GM23338 (cell line): ENCODE data around the gene DAPK2. TPM values are rescaled to one million over a fixed set of nuclear protein-coding genes. Genes with fewer than 3 reads are reported as not detected.

Experiments
- ATAC-seq: fragments of 200-7000 bp; cut with Tn5 transposase; 3 replicates; pipeline ENCODE4 v1.9.1; 2020
- DNase-seq: peaks from one replicate; pipeline ENCODE4 v3.0.0-alpha.2; 2015; ENCODE audit warnings: low spot score
- H2AFZ ChIP-seq: fragments of 200-600 bp; sonication (generic); 2 replicates; pipeline ENCODE4 v1.8.0; 2016; ENCODE audit warnings: antibody characterized with exemption, mild to moderate bottlenecking, moderate library complexity
- H3F3A ChIP-seq: fragments of 200-600 bp; sonication (generic); replicated peaks from 2 replicates; pipeline ENCODE4 v1.8.0; 2017; ENCODE audit warnings: antibody characterized with exemption, mixed run types, low read depth
- H3K27ac ChIP-seq: fragments of 200-600 bp; sonication (generic); 2 replicates; pipeline ENCODE4 v1.6.1; 2016; ENCODE audit warnings: low read depth
- H3K27me3 ChIP-seq: fragments of 200-600 bp; sonication (generic); 2 replicates; pipeline ENCODE4 v1.8.0; 2016; ENCODE audit warnings: mild to moderate bottlenecking, mixed run types, moderate library complexity; ENCODE audit not compliant: insufficient read depth
- H3K36me3 ChIP-seq: fragments of 200-600 bp; sonication (generic); 2 replicates; pipeline ENCODE4 v1.8.0; 2016; ENCODE audit warnings: mild to moderate bottlenecking; ENCODE audit not compliant: insufficient read depth
- H3K4me1 ChIP-seq: fragments of 200-600 bp; sonication (generic); 2 replicates; pipeline ENCODE4 v1.8.0; 2016; ENCODE audit warnings: mild to moderate bottlenecking, moderate library complexity; ENCODE audit not compliant: insufficient read depth
- H3K4me2 ChIP-seq: fragments of 200-600 bp; sonication (generic); 2 replicates; pipeline ENCODE4 v1.7.1; 2017; ENCODE audit warnings: mixed run types
- H3K4me3 ChIP-seq: fragments of 200-600 bp; sonication (generic); 2 replicates; pipeline ENCODE4 v1.6.1; 2016; ENCODE audit warnings: mixed run types
- H3K79me2 ChIP-seq: fragments of 200-600 bp; sonication (generic); replicated peaks from 2 replicates; pipeline ENCODE4 v1.8.0; 2017; ENCODE audit warnings: mild to moderate bottlenecking; ENCODE audit not compliant: insufficient read depth
- H3K9me2 ChIP-seq: fragments of 200-600 bp; sonication (generic); 2 replicates; pipeline ENCODE4 v1.8.0; 2017; ENCODE audit not compliant: insufficient read depth
- H4K20me1 ChIP-seq: fragments of 200-600 bp; sonication (generic); replicated peaks from 2 replicates; pipeline ENCODE4 v1.8.0; 2017; ENCODE audit warnings: mild to moderate bottlenecking; ENCODE audit not compliant: insufficient read depth
- H3K27ac Mint-ChIP-seq: 2 replicates; pipeline ENCODE4 v1.8.0; 2020; ENCODE audit warnings: inconsistent platforms, mild to moderate bottlenecking, moderate library complexity, mixed read lengths
- H3K27me3 Mint-ChIP-seq: 3 replicates; pipeline ENCODE4 v1.8.0; 2022; ENCODE audit warnings: low read depth, mild to moderate bottlenecking, moderate library complexity, mixed read lengths, inconsistent platforms; ENCODE audit not compliant: insufficient read depth, poor library complexity
- H3K36me3 Mint-ChIP-seq: 3 replicates; pipeline ENCODE4 v1.8.0; 2021; ENCODE audit warnings: low read depth, mild to moderate bottlenecking, inconsistent platforms, moderate library complexity, mixed read lengths
- H3K4me1 Mint-ChIP-seq: 3 replicates; pipeline ENCODE4 v1.8.0; 2020; ENCODE audit warnings: mild to moderate bottlenecking, inconsistent platforms, mixed read lengths
- H3K4me3 Mint-ChIP-seq: 3 replicates; pipeline ENCODE4 v1.8.0; 2021; ENCODE audit warnings: moderate library complexity, mild to moderate bottlenecking, inconsistent platforms, mixed read lengths
- H3K9me3 Mint-ChIP-seq: 3 replicates; pipeline ENCODE4 v1.8.0; 2020; ENCODE audit warnings: moderate library complexity, mild to moderate bottlenecking, inconsistent platforms, mixed read lengths
- CREB1 ChIP-seq: fragments of 250-450 bp; sonication (Bioruptor Pico); IDR thresholded peaks from 2 replicates; pipeline ENCODE4 v1.5.0; 2020; ENCODE audit warnings: low read depth, mild to moderate bottlenecking, moderate library complexity
- EZH2 ChIP-seq: fragments of 200-600 bp; sonication (generic); IDR thresholded peaks from one replicate; pipeline ENCODE4 v1.8.0; 2017; ENCODE audit warnings: antibody characterized with exemption, mild to moderate bottlenecking, low read depth; ENCODE audit not compliant: unreplicated experiment
- EZH2phosphoT487 ChIP-seq: fragments of 200-600 bp; sonication (generic); IDR thresholded peaks from one replicate; pipeline ENCODE4 v1.8.1; 2018; ENCODE audit warnings: antibody characterized with exemption; ENCODE audit not compliant: unreplicated experiment
- JUNB ChIP-seq: IDR thresholded peaks from one replicate; pipeline ENCODE4 v1.6.1; 2016; ENCODE audit warnings: antibody characterized with exemption; ENCODE audit not compliant: unreplicated experiment
- NANOG ChIP-seq: IDR thresholded peaks from 2 replicates; pipeline ENCODE4 v1.6.1; 2016; ENCODE audit warnings: antibody characterized with exemption, borderline replicate concordance
- POLR2AphosphoS5 ChIP-seq: IDR thresholded peaks from 2 replicates; pipeline ENCODE4 v1.6.1; 2016; ENCODE audit warnings: antibody characterized with exemption, low read depth
- STAT1 ChIP-seq: IDR thresholded peaks from one replicate; pipeline ENCODE4 v1.6.1; 2016; ENCODE audit warnings: antibody characterized with exemption; ENCODE audit not compliant: unreplicated experiment
- ZNF114 ChIP-seq: fragments of 250-450 bp; sonication (Bioruptor Pico); IDR thresholded peaks from 2 replicates; pipeline ENCODE4 v1.5.0; 2020; ENCODE audit warnings: mild to moderate bottlenecking, moderate library complexity
- ZNF331 ChIP-seq: fragments of 250-450 bp; sonication (Bioruptor Pico); IDR thresholded peaks from 2 replicates; pipeline ENCODE4 v1.5.0; 2020; ENCODE audit warnings: low read depth, mild to moderate bottlenecking, moderate library complexity
- polyA plus RNA-seq: library from polyadenylated mRNA; unstranded; fragments of >200 nt; fragmentation: Nextera tagmentation; extraction: Ambion mirVana; gene quantifications from 2 replicates; pipeline ENCODE4 v1.2.1, GENCODE V29; 2016
- total RNA-seq: library from RNA; depleted of rRNA; stranded (reverse); fragments of >200 nt; shearing (Covaris generic); gene quantifications from 2 replicates; pipeline ENCODE4 v1.2.3, GENCODE V29; 2014
- TF ChIP-seq, protein P1 (sequence below): IDR thresholded peaks from 2 replicates; pipeline ENCODE4 v1.6.1; 2016; ENCODE audit warnings: antibody characterized with exemption
- TF ChIP-seq, protein P2 (sequence below): fragments of 250-450 bp; sonication (Bioruptor Pico); IDR thresholded peaks from 2 replicates; pipeline ENCODE4 v1.5.0; 2020; ENCODE audit warnings: mild to moderate bottlenecking, moderate library complexity
- TF ChIP-seq, protein P3 (sequence below): IDR thresholded peaks from one replicate; pipeline ENCODE4 v1.6.1; 2018; ENCODE audit warnings: antibody characterized with exemption; ENCODE audit not compliant: unreplicated experiment
- TF ChIP-seq, protein P4 (sequence below), 2 experiments: fragments of 200-600 bp in 1 of 2; sonication (generic) in 1 of 2; conservative IDR thresholded peaks; 2 replicates each; pipeline versions ENCODE4 v1.5.1 to v1.6.1; 2016 to 2017; ENCODE audit warnings: antibody characterized with exemption in 2 of 2, low read depth in 2 of 2, mild to moderate bottlenecking in 2 of 2, moderate library complexity in 1 of 2

DAPK2 gene
- total and polyA plus RNA-seq, 2 experiments from 2014 or later = 1.6 to 3.1 TPM

DNA sequence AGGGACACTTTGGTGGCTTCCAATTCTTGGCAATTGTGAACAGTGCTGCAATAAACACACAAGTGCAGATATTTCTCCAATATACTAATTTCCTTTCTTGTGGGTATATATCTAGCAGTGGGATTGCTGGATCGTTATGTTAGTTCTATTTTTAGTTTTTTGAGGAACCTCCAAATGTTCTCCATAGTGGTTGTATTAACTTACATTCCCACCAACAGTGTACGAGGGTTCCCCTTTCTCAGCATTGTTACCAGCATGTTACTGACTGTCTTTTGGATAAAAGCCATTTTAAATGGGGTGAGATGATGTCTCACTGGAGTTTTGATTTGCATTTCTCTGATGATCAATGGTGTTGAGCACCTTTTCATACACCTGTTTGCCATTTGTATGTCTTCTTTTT, 92.8 kb downstream of the DAPK2 start:
- ATAC-seq (no peak), DNase-seq (no peak)
- no peaks in the 10 kb centered on the region for H3K4me1 ChIP-seq
- H3K27ac ChIP-seq = no peak overlapping the region
- H4K20me1 ChIP-seq = no peaks in the 10 kb centered on the region
- no peaks in the 10 kb centered on the region for H3K27me3 ChIP-seq
- peaks cover 5% of the 10 kb centered on the region; the same call in 2 of the 3 replicates for H3K9me3 Mint-ChIP-seq
- H3K36me3 ChIP-seq = no peaks in the 10 kb centered on the region
- no peak overlapping the region for H2AFZ ChIP-seq
- H3K4me2 ChIP-seq = no peak overlapping the region
- H3K79me2 ChIP-seq = no peaks in the 10 kb centered on the region
- H3K9me2 ChIP-seq = no peaks in the 10 kb centered on the region
- H3K4me3 ChIP-seq = no peak overlapping the region
- no peak overlapping the region for H3K27ac Mint-ChIP-seq
- H3K27me3 Mint-ChIP-seq = peaks cover 2% of the 10 kb centered on the region
- no peak overlapping the region for H3K4me3 Mint-ChIP-seq
- no peaks in the 10 kb centered on the region for H3K36me3 Mint-ChIP-seq
- TF ChIP-seq STAT1 (no peak), EZH2 (no peak), ZNF331 (no peak), EZH2phosphoT487 (no peak), JUNB (no peak), ZNF114 (no peak), CREB1 (no peak), NANOG (no peak), POLR2AphosphoS5 (no peak)
- TF ChIP-seq, protein P1, sequence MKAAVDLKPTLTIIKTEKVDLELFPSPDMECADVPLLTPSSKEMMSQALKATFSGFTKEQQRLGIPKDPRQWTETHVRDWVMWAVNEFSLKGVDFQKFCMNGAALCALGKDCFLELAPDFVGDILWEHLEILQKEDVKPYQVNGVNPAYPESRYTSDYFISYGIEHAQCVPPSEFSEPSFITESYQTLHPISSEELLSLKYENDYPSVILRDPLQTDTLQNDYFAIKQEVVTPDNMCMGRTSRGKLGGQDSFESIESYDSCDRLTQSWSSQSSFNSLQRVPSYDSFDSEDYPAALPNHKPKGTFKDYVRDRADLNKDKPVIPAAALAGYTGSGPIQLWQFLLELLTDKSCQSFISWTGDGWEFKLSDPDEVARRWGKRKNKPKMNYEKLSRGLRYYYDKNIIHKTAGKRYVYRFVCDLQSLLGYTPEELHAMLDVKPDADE = no peak
- TF ChIP-seq, protein P2, sequence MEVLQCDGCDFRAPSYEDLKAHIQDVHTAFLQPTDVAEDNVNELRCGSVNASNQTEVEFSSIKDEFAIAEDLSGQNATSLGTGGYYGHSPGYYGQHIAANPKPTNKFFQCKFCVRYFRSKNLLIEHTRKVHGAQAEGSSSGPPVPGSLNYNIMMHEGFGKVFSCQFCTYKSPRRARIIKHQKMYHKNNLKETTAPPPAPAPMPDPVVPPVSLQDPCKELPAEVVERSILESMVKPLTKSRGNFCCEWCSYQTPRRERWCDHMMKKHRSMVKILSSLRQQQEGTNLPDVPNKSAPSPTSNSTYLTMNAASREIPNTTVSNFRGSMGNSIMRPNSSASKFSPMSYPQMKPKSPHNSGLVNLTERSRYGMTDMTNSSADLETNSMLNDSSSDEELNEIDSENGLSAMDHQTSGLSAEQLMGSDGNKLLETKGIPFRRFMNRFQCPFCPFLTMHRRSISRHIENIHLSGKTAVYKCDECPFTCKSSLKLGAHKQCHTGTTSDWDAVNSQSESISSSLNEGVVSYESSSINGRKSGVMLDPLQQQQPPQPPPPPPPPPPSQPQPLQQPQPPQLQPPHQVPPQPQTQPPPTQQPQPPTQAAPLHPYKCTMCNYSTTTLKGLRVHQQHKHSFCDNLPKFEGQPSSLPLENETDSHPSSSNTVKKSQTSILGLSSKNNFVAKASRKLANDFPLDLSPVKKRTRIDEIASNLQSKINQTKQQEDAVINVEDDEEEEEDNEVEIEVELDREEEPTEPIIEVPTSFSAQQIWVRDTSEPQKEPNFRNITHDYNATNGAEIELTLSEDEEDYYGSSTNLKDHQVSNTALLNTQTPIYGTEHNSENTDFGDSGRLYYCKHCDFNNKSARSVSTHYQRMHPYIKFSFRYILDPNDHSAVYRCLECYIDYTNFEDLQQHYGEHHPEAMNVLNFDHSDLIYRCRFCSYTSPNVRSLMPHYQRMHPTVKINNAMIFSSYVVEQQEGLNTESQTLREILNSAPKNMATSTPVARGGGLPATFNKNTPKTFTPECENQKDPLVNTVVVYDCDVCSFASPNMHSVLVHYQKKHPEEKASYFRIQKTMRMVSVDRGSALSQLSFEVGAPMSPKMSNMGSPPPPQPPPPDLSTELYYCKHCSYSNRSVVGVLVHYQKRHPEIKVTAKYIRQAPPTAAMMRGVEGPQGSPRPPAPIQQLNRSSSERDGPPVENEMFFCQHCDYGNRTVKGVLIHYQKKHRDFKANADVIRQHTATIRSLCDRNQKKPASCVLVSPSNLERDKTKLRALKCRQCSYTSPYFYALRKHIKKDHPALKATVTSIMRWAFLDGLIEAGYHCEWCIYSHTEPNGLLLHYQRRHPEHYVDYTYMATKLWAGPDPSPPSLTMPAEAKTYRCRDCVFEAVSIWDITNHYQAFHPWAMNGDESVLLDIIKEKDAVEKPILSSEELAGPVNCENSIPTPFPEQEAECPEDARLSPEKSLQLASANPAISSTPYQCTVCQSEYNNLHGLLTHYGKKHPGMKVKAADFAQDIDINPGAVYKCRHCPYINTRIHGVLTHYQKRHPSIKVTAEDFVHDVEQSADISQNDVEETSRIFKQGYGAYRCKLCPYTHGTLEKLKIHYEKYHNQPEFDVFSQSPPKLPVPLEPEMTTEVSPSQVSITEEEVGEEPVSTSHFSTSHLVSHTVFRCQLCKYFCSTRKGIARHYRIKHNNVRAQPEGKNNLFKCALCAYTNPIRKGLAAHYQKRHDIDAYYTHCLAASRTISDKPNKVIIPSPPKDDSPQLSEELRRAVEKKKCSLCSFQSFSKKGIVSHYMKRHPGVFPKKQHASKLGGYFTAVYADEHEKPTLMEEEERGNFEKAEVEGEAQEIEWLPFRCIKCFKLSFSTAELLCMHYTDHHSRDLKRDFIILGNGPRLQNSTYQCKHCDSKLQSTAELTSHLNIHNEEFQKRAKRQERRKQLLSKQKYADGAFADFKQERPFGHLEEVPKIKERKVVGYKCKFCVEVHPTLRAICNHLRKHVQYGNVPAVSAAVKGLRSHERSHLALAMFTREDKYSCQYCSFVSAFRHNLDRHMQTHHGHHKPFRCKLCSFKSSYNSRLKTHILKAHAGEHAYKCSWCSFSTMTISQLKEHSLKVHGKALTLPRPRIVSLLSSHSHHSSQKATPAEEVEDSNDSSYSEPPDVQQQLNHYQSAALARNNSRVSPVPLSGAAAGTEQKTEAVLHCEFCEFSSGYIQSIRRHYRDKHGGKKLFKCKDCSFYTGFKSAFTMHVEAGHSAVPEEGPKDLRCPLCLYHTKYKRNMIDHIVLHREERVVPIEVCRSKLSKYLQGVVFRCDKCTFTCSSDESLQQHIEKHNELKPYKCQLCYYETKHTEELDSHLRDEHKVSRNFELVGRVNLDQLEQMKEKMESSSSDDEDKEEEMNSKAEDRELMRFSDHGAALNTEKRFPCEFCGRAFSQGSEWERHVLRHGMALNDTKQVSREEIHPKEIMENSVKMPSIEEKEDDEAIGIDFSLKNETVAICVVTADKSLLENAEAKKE (CRISPR knock-in tag) = no peak
- TF ChIP-seq, protein P3, sequence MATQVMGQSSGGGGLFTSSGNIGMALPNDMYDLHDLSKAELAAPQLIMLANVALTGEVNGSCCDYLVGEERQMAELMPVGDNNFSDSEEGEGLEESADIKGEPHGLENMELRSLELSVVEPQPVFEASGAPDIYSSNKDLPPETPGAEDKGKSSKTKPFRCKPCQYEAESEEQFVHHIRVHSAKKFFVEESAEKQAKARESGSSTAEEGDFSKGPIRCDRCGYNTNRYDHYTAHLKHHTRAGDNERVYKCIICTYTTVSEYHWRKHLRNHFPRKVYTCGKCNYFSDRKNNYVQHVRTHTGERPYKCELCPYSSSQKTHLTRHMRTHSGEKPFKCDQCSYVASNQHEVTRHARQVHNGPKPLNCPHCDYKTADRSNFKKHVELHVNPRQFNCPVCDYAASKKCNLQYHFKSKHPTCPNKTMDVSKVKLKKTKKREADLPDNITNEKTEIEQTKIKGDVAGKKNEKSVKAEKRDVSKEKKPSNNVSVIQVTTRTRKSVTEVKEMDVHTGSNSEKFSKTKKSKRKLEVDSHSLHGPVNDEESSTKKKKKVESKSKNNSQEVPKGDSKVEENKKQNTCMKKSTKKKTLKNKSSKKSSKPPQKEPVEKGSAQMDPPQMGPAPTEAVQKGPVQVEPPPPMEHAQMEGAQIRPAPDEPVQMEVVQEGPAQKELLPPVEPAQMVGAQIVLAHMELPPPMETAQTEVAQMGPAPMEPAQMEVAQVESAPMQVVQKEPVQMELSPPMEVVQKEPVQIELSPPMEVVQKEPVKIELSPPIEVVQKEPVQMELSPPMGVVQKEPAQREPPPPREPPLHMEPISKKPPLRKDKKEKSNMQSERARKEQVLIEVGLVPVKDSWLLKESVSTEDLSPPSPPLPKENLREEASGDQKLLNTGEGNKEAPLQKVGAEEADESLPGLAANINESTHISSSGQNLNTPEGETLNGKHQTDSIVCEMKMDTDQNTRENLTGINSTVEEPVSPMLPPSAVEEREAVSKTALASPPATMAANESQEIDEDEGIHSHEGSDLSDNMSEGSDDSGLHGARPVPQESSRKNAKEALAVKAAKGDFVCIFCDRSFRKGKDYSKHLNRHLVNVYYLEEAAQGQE = no peak
- TF ChIP-seq, protein P4, sequence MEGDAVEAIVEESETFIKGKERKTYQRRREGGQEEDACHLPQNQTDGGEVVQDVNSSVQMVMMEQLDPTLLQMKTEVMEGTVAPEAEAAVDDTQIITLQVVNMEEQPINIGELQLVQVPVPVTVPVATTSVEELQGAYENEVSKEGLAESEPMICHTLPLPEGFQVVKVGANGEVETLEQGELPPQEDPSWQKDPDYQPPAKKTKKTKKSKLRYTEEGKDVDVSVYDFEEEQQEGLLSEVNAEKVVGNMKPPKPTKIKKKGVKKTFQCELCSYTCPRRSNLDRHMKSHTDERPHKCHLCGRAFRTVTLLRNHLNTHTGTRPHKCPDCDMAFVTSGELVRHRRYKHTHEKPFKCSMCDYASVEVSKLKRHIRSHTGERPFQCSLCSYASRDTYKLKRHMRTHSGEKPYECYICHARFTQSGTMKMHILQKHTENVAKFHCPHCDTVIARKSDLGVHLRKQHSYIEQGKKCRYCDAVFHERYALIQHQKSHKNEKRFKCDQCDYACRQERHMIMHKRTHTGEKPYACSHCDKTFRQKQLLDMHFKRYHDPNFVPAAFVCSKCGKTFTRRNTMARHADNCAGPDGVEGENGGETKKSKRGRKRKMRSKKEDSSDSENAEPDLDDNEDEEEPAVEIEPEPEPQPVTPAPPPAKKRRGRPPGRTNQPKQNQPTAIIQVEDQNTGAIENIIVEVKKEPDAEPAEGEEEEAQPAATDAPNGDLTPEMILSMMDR (conservative IDR thresholded peaks at IDR 0.05; ENCODE audit: low read depth in 2 of 2) = no peak
- H3F3A ChIP-seq = no peaks in the 10 kb centered on the region
- H3K4me1 Mint-ChIP-seq = no peaks in the 10 kb centered on the region
